NK-92 treated with Interleukin-12 subunit alpha and Interleukin-12 subunit beta, amount 100 ng/mL, for 24 hours (cell line): ENCODE data around the gene GNG4.

Experiments
- DNase-seq: peaks from one replicate; lab custom pipeline; 2025; lab: John Stamatoyannopoulos, UW

GNG4 gene

DNA sequence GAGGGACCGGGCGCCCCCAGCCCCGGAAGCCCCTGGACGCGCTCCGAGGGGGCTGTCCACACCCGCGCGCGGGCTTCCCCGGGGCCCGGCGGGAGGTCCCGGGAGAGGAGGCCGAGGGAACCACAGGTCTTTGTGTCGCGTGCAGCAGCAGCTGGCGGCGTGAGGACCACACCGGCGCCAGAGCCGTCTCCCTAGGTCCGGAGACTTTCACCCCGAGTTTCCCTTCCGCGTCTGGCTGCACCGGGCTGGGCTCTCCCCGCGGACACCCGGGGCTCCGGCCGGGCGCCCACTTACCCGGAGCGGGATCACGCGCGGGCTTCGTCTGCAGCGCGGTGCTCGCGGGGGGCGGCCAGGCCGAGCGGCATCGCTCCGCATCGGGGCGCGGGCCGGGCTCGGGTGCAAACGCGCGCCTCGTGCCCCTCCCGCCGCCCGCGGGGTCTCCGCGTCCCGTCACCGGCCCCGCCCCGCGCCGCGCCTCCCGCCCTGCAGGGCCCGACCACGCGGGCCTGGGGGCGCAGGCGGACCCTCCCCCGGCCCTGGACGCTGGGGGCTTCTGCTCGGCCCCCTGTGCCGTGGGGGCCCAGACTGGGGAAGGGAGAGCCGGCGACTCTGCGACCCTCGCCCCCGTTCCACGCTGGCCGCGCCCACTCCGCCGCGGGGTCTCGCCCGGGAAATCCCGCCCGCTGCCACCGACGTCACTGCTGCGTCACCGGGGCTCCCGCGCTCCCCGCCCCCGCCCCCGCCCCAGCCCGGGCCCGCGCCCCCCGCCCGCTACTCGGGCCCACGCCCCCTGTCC, at the start of gene GNG4:
Gene GNG4, minus strand, starts transcription at position 417 of the 796 bp plus-strand sequence. CDS start 65,946 bp downstream, outside the sequence.
- no peak for DNase-seq

DNA sequence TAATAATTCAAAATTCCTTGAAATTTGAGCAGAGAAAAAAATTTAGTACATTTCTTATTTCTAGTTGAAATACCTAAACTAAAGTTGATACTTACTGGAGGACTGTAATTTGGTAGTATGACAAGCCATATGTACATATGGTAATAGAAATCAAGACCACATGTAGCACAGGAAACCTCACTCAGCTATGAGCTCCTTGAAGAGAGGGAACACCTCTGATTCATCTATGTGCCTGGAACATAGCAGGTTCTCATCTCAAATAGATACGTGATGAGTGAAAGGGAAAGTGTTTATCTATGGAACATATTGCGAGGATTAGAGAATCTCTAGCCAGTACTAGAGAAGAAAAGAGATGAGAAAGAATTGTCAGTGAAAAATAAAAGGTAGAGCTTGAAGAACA, 47.9 kb upstream of the GNG4 start:
- DNase-seq: no peak

DNA sequence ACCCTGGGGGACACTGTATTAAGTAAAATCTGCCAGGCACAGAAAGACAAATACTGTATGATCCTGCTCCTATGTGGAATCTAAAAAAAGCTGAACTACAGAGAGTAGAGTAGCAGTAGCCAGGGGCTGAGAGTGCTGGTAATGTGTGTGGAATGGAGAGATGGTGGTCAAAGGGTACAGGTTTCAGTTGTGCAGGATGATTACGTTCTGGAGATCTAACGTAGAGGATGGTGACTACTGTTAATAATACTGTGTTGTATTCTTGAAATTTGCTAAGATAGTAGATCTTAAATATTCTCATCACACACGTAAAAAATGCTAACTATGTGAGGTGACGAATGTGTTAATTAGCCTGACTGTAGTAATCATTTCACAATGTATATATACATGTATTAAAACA, 39.8 kb upstream of the GNG4 start:
- DNase-seq: no peak

DNA sequence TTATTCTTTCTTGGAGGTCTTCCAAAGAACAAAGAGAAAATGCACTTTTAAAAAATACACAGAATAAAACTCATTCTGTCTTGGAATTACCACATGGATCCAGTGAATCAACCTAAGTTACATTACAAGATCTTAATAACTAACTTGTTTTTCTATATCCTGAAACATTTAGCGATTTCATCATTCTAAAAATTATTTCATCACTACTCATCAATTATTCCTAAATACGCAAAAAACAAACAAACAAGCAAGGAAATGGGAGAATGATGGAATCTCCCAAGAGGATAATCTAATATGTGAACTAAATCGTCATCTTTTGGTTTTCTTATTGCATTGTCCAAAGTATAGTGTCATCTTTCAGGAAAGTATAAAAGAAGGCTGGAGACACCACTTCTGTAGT, 38.5 kb upstream of the GNG4 start:
- no peak for DNase-seq

DNA sequence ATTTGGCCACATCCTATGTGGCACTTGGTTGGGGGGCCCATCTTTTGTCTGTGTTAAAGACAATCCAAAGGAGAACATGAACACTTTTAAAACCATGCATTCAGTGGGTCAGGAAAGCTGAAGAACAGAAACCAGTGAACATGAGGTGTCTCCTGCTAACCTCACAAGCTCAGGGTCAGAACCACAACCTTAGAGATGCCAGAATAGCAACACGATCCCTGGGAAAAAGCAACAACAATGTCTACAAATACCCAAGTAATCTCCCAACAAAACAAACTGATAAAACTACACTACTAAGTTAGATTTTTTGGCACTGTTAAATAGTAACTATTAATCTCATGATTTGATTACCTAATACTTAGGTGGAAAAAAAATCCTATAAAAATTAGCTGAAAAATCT, 34.1 kb upstream of the GNG4 start:
- DNase-seq: no peak

DNA sequence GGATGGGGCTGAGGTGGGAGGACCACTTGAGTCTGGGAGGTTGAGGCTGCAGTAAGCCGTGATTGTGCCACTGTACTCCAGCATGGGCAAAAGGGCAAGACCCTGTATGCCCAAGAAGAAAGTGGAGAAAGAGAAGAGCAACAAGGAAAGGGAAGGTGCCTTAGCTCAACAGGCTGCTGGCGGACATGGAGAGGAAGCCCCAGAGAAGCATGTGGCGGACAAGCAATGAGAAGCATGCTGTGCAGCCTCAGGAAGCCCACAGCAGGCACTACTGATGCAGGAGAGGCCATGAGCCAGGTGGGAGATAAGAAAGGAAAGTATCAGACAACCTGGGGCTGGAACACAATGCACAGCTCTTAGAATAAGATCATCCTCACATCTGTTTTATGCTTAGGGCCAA, 32.6 kb upstream of the GNG4 start:
- no peak for DNase-seq

DNA sequence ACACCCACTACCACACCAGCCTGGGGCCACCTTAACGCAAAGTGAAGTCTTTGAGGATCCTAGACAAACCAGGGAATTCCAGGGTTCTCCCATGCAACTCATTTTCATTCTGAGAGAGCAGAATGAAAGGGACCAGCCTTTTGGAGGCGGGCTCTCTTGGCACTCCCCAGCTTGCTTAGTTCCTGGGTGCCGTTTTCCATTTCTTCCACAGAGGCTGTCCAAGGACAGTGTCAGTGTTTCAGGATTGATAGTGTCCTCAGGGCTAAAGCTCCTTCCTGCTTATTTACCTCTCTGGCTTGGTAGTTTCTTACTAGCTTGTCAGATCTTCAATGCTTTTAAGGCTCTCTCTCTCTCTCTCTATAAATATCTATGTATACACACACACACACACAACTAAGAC, 30.1 kb upstream of the GNG4 start:
- no peak for DNase-seq

DNA sequence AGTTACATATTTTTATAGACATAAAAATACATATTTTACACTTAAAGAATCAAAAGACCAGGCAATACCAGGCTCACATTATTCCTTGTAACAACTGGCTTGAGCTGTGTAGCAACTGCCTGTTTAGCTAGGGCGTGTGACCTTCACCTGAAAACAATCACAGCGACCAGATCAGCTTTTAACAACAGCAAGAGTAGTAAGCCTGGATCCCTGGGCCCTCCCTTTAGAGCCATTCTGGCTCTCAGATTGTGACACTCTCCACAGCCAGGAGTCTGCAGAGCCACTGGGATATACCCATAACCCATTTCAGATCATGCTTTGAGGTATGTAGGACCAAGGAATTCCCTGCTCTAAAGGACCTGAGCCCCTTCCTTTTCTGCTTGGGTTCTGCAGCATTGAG, 29.4 kb upstream of the GNG4 start:
- DNase-seq: no peak

DNA sequence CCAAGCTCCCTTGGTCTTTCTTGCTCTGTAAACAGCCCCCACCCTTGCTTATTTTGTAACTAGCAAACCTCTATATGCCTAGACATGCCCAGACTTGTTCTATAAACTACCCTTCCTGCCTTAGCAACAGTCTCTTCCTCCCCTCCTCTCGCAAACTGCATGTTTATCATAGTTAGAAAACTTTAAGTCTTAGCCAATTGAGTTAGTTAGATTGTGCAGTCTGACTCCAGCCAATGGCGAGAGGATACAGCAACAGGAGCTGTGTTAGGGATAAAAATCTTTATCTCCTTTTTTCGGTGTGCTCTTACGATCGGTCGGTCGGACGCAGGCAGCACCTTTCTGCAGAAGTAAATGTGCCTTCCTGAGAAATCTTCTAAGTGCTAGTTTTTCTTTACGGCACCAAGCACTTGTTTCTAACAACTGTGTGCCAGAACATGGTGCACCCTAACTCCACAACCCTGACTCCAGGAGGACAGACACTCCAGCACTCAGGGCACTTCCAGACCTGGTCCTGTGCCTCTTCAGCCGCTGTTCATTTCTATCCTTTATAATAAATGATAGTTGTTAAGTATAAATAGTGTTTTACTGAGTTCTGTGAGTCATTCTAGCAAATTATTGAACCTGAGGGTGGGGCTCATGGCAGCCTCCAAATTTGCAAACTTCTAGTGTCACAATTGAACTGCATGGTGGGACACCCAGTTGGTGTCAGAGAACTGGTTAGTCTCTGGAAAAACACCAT, 25.7 kb upstream of the GNG4 start:
- no peak for DNase-seq

DNA sequence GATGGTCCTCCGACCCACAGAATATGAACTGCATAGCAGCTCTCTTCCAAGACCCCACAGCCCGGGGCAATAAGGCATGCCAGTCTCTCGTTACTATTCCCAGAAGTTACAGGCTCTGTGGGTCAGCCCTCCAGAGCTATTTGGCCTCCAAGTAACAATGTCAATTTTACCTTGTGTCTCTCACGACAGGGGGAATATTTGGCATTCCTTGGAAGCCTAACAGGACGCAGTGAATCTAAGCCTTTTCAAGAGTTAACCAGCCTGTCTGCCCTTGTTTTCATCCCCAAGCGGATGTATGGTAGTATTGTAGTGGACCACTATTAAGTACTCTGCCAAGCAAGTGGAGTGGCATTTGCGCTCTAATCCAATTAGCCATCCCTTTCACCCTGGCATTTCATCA, 24.4 kb upstream of the GNG4 start:
- no peak for DNase-seq

DNA sequence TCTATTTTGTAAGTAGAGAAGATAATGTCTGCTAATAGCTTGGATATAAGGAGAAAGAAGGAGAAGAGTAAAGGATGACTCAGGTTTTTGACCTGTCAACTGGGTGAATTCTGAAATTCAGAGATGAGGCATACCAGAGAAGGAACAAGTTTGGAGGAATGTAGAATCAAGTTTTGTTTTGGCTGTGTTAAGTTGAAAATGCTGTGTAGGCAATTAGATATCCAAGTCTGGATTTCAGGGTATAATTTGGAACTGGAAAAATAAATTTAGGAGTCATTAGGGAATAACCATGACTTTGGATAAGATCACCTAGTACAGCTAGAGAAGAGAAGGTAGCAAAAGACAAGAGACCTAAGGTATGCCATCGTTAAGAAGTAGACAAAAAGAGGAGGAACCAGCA, 22.4 kb upstream of the GNG4 start:
- DNase-seq: no peak

DNA sequence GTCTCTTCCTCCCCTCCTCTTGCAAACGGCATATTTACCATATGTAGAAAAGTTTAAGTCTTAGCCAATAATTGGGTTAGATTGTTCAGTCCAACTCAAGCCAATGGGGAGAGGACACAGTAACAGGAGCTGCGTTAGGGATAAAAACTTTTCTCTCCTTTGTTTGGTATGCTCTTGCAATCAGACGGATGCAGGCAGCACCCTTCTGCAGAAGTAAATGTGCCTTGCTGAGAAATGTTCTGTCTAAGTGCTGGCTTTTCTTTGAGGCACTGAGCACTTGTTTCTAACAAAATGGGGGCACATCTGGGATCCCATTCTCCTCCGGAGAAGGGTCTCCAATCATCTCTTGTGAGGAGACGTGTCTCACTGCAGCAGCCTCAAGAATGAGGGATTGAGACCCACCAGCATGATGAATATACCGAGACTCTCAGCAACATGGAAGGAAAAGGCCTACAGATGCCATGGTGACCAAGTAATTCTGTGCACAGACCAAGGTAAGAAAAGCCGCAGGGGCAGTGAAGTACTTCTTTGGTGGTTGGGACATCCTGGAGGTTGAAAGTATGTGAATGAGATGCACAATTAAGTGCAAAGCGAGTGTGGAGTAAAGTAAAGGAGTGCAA, 20.7 kb upstream of the GNG4 start:
- no peak for DNase-seq

DNA sequence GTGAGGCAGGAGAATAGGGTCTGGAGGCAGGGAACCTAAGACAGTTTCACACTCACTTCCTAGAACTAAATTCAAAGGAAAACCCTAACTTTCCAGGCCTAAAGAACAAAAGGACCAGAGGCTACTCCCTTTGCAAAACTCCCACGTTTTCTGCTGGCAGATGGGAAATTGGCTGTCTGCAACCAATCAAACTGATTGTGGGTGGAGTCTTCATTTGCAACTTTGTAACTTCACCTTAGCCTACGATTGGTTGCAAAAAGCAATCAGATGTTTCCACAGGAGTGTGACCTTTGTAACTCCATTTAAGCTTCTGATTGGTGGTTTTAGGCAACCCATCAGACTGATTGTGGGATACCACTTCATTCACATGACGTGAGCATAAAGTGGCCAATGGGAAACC, 19.7 kb upstream of the GNG4 start:
- DNase-seq: no peak

DNA sequence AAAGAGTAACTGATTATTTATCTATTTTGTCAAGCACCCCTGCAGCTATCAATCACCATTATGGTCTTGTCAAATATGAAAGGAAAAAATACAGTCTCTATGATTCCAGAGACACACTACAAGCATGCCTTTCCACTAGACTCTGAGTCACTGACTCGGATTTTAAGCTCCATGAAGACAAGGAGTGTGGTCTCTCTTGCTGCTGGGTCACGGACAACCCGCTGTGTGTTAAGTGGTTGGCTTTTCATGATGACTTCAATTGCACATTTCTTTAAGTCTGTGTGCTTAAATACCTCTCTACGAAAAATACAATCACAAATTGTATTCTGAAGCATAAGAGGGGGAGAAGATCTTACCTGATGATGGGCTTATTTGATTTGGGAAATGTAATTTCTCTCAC, 14.0 kb upstream of the GNG4 start:
- no peak for DNase-seq

DNA sequence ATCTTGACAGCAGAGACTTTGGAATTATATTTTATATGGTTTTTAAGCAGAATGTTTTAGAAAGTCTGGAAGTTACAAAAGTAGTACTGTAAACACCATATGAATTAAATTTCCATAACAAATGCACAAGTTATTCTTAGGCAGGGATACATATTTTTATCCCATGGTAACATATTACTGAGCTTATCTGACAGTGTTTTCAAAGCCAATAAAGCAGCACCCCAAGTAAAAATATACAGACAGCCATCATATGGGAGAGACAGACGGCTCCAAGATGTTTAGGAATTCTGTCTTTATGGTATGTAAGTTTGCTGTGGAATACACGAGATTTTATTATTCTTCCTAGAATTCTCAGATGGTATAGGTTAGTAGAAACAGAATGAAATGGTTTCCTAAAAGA, 12.0 kb upstream of the GNG4 start:
- no peak for DNase-seq

DNA sequence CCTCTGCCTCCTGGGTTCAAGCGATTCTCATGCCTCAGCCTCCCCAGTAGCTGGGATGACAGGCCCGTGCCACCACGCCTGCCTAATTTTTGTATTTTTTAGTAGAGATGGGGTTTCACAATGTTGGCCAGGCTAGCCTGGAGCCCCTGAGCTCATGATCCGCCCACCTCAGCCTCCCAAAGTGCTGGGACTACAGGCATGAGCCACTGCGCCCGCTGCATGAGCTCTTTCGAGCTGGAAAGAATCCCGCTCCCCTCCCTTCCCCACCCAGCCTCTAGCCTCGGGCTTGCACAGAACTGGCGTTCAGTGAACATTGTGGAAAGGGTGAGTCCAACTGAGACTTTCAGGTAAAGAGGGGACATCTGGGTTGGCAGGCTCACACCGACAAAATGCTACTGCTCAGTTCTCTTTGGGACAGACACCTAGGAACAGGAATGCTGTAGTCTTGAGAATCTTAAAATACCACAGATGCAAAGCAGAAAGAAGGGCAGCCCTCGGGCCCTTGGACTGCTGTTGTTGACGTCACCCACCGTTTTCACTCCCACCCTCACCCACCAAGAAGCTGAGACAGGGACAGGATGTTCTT, 9.7 kb upstream of the GNG4 start:
- no peak for DNase-seq

DNA sequence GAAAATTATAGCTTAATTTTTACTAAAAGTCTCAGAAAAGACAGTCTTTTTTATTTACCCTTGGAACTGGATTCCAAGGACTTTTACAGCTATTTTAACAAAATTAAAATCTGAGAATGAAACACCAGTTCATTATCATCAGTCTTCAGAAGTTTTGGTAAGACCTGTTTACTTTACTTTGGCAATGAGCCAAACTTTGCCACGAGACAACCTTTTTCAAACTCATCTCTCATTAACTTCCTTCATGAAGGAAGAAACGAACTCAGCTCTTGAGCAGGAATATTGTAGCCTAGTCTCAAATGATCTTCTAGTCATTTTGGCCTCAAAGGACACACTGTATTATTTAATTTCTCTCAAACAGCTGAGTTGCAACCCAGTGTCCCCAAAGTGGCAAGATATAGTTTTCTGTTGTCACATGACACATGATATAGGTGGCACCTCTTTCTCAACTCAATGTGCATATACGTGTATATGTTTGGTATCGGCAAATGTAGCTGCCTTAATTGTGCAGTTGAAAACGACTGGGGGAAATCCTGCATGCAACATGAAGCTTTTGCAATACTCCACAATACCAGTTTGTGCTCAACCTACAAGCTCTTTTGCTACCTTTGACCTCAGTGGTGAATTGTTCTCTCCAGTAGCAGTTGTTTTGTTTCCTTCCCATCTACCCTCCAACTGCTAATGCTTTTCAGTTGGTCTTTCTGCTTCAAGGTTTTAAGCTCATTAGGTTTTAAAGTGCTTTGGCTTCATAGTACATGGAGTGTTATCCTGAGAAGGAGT, 8.4 kb upstream of the GNG4 start:
- no peak for DNase-seq

DNA sequence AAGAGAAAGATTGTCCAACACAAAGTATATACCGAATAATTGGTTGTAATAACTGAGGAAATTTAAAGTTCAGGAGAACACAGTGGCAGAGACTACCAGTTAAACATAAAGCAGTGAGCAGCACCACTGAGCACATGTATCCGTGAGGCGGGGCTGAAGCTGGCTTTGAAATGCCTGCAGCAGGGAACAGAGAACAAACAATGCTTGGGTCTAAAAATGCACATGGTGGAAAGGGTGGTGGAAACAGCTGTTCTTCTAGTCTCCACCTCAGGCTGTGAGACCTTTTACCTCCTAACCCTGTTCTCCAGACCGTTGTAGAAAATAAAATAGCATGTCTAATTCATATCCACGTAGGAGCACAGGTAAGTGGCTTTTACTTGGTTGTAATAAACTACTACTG, 7.7 kb upstream of the GNG4 start:
- DNase-seq: no peak

DNA sequence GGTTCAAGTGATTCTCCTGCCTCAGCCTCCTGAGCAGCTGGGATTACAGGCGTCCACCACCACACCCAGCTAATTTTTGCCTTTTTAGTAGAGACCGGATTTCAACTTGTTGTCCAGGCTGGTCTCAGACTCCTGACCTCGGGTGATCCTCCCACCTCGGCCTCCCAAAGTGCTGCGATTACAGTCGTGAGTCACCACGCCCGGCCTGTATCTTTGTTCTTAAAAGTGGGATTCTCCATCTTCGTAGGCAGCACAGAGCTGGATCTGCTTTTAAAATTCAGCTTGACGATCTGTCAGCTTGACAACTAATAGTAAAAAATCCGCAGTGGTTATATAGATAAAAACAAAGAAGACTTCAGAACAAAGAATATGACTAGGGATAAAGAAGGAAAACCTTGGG, 2.8 kb upstream of the GNG4 start:
- no peak for DNase-seq

DNA sequence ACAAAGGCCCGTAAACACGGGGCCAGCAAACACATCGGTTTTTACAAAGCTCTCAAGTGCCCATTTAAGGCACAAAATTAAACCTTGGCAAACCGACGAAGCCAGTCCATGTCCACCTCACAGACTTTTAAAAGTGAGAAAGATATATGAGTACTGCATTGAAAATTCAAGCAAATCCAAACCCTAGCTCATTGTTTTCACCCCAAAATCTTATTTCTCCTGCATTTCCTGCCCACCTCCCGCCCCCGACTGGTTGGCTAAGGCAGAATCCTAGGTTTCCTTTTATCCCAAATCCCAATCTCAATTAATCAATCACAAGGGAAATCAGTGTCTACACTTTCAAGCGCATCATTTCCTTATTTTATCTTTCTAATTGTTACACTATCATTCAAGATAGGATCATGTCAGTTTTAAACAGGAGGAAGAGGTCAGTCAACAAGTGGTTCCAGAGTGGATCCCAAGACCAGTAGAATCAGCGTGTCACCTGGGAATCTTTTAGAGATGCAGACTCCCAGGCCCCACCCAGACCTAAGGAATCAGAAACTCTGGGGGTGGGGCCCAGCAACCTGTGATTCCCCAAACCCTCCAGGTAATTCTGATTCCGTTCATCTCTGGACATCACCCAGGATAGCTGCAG, 1.7 kb upstream of the GNG4 start:
- no peak for DNase-seq

DNA sequence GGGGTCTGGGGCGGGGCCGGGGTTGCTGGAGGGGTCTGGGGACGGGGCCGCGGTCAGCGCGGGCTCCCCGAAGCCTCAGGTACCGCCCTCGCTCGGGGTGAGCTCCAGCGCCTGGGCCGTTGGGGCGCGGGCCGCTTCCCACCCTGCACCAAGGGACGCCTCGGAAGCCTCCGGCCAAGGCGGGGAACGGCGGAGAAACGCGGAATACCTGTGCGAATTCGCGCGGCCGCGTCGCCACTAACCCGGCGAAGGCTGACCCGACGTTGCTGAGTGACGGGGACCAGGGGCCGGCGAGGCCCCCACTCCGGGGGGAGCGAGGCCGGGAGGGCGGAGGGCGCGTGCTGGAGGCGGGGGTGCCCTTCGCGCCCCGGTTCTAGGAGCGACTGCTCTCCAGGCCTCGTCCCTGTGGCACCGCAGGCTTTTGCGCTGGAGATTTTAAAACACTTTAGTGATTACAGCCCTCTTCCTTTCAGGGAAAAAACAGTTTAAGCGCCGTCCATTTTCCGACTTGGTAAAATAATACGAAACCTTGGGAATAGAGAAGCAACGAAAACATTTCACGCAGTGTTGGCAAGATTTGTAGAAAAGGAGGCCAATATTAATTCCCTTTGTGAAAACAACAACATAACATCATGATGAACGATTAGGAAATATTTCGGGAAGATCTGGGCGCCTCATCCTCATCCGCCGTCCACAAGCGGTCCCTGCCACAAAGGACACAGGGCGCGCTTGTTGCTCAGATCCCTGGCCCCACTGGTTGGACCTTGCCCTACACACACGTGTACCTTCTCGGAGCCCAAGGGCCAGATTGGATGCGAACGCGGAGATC, 971 bp upstream of the GNG4 start:
- DNase-seq: no peak
